GM10248 (cell line): ENCODE measurements around the gene ERGIC1.

ENCODE experiments used
- CTCF ChIA-PET: fragments of 300-600 bp; sonication (Branson Sonifier 250); formaldehyde crosslinking; extraction: SDS; loops from one replicate; lab custom pipeline; 2021; ENCODE audit warnings: antibody characterized with exemption; lab: Yijun Ruan, JAX
- POLR2A ChIA-PET: fragments of 350-650 bp; sonication (Branson Sonifier 250); formaldehyde crosslinking; extraction: SDS; loops from one replicate; lab custom pipeline; 2020; ENCODE audit warnings: antibody characterized with exemption; lab: Yijun Ruan, JAX
- DNase-seq: peaks from one replicate; pipeline ENCODE4 v3.0.0; 2012; ENCODE audit errors: extremely low spot score
- TF ChIP-seq, protein P1 (sequence below): IDR thresholded peaks from 2 replicates; pipeline ENCODE4 v1.5.1; 2012; ENCODE audit warnings: mild to moderate bottlenecking, low read depth; ENCODE audit errors: extremely low read depth, missing control alignments, control extremely low read depth

The ERGIC1 gene

DNA sequence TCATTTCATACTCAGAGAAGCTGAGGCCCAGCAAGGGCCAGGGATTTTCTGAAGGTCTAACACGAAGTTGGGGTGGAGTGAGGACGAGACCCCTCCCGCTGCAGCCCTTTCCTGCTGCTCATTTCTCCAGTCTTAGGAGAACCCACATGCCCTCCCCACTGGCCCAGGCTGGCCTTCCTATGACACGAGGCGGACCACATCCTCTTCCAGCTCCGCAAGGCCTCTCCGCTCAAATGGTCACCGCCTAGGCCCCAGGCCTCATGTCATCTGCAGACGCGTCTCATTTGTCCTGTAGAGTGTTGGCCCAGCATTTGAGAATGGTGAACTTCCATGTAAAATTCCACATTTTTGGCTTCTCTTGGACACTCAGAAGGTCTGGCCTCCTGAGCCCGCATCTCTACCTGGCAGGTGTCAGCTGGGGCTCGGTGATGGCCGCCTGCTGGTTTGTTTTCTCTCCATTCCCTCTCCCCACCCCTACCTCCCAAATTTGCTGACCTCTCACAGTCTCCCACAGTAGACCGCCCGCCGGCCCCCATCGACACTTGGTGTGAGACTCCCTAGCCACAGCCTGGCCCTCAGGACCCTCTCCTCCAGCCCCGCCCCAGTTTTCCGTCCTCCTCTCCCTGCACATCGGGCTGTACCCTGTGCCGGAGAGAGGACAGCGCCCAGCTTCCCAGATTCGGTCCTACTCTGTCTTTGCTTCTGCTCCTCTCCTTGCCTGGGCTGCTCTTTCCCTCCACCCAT lies 51.7 kb downstream of the ERGIC1 start:
- ChIA-PET CTCF (interaction anchor here (0.6 to 1.3 kb wide), 4 partner anchors 11 to 46 kb away, joined by 3 read pairs; no protein-coding TSS in a partner anchor), POLR2A (interaction anchor here (1.1 kb wide), 1 partner anchor 117 kb away, joined by 4 read pairs; no protein-coding TSS in a partner anchor)
- no peak for DNase-seq
- TF ChIP-seq, protein P1, sequence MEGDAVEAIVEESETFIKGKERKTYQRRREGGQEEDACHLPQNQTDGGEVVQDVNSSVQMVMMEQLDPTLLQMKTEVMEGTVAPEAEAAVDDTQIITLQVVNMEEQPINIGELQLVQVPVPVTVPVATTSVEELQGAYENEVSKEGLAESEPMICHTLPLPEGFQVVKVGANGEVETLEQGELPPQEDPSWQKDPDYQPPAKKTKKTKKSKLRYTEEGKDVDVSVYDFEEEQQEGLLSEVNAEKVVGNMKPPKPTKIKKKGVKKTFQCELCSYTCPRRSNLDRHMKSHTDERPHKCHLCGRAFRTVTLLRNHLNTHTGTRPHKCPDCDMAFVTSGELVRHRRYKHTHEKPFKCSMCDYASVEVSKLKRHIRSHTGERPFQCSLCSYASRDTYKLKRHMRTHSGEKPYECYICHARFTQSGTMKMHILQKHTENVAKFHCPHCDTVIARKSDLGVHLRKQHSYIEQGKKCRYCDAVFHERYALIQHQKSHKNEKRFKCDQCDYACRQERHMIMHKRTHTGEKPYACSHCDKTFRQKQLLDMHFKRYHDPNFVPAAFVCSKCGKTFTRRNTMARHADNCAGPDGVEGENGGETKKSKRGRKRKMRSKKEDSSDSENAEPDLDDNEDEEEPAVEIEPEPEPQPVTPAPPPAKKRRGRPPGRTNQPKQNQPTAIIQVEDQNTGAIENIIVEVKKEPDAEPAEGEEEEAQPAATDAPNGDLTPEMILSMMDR, result no peak

DNA sequence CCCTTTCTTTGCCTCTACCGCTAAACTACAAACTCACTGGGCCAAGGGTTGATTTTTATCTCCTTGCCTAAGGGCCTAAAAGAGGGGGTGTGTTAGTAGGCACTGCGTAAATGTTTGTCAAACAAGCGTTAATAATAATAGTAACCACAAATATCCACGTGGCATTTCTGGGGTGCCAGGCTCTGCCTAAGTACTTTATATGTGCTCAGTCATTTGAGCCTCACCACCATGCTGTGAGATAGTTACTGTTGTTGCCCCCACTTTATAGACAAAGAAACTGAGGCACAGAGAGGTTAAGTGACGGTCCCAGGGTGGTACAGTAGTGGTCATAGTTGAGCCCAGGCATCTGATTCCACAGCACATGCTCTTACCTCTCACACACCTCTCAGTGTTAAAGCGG lies 52.4 kb downstream of the ERGIC1 start:
- POLR2A ChIA-PET, result no interaction called here
- DNase-seq, result no peak
- CTCF ChIA-PET, result interaction anchor here (2.2 kb wide), 1 partner anchor 46 kb away, joined by 6 read pairs; no protein-coding TSS in a partner anchor
- TF ChIP-seq, protein P1, result no peak

DNA sequence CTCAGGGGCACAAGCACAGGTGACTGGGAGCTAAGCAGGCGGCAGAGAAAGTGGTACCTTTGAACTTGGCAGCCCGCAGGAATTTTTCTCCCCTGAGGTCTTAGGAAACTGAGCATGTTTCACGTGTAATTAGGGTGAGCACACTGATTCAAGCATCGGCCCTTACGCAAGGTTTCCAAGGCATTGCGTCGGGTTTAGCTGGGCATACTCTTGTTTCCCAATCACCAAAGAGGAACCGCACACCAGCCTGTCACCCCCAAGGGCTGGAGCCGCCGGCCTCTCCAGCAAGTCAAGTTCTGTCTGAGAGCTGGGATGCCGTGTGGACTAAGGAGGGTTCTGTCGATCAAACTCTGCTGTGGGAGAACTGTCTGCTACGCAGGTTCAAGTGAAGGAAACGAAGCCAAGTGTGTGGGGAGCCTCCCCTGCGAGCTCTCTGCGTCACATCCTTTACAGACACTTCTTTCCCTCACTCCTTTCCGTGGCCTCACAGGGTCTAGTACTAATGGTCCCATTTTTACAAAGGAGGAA lies 53.0 kb downstream of the ERGIC1 start:
- no peak for DNase-seq
- TF ChIP-seq, protein P1, result no peak
- POLR2A ChIA-PET, result no interaction called here
- CTCF ChIA-PET, result interaction anchor here (2.2 kb wide), 1 partner anchor 46 kb away, joined by 6 read pairs; no protein-coding TSS in a partner anchor

DNA sequence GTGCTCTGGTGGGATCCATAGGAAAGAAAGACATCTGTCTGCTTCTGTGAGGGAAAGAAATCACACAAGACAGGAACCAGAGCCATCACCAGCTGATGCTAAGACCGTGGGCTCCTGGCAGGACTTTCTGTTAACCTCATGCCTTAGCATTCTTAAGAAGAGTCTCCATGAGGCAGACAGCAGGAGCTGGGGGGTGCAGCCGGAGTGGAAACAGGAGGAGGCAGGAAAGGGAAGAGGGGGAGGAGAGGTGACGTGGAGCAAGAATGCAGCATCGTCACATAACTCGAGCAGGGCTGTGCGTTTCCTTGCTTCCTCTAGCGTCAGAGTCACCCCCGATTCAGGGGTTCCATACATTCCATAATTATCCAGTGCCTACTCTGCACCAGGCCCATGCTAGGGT lies 53.6 kb downstream of the ERGIC1 start:
- POLR2A ChIA-PET, result no interaction called here
- no peak for DNase-seq
- TF ChIP-seq, protein P1, result no peak
- CTCF ChIA-PET, result interaction anchor here (2.2 kb wide), 1 partner anchor 45 kb away, joined by 6 read pairs; no protein-coding TSS in a partner anchor

DNA sequence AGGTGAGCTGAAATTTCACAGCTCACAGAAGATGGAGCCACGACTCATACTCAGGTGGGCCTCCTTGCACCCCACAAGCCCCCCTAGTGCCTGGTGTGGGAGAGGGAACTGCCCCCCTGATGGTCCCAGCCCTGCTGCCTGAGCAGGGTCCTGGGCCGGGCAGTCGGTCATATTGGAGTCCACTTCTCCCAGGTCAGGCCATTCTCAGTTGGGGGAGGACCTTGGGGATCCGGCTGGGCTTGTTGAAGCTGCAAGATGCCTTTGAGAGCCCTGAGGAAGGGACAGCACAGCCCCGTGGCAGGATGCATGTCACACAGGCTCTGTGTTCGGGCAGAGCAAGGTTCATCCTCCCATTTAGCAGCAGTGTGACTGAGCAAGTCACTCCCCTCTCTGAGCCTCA lies 56.6 kb downstream of the ERGIC1 start:
- ChIA-PET CTCF (no interaction called here), POLR2A (no interaction called here)
- DNase-seq, result no peak
- TF ChIP-seq, protein P1, result no peak

DNA sequence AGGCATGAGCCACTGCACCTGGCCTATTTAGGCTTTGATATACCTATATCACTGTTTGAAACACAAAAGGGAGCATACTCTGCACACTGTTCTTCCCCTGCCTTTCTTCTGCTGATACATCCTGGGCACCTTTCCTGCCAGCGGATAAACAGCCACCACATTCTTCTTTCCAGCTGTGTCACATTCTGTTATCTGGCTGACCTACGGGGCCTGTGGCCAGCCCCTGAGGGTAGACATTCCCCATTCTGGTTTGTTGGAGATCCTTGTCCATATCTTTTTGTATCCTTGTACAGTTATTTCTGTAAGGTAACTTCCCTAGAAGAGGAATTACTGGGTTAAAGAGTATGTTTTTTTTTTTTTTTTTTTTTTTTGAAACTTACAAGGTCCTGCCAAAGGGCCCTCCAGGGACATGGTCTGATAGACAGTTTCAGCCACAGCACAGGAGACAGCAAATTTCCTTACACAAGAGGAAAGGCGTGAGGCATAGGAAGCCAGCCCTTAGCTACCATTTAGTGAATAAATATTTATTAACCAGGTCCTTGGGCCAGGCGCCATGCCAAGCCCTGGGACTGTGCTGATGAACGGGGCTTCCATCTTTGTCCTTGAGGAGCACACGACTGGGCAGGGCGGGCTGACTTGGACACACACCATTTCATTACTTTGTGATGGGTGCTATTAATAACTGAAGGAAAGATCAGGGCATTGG lies 57.8 kb downstream of the ERGIC1 start:
- ChIA-PET CTCF (no interaction called here), POLR2A (no interaction called here)
- DNase-seq, result no peak
- TF ChIP-seq, protein P1, result no peak
